DOHH2 (cell line): ENCODE data around the gene KSR1.

ENCODE experiments used
- EZH2phosphoT487 ChIP-seq: fragments of 200-600 bp; sonication (generic); IDR thresholded peaks from 2 replicates; pipeline ENCODE4 v1.6.1; 2017; ENCODE audit warnings: borderline replicate concordance, mild to moderate bottlenecking, antibody characterized with exemption, low read length, moderate library complexity, mixed read lengths
- TF ChIP-seq, protein P1 (sequence below): fragments of 200-600 bp; sonication (generic); IDR thresholded peaks from one replicate; pipeline ENCODE4 v1.5.1; 2014; ENCODE audit warnings: antibody characterized with exemption, mild to moderate bottlenecking, low read depth, low read length; ENCODE audit not compliant: poor library complexity, severe bottlenecking

DNA sequence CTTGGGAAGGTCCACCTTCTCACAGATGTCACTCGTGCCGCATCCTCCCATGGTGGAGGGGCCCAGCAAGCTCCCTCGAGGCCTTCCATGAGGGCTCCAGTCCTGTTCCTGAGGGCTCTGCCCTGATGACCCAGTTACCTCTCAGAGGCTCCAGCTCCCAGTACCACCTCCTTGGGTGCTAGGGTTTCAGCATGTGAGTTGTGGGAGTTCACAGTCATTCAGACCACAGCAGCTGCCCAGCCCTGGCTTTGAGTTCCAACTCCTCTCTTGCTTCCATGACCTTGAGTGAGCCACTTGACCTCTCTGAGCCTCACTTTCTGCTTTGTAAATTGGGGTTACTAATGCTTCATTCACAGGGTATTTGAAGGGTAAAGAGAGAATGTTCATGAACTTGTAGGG, 137.6 kb downstream of the KSR1 start:
- TF ChIP-seq, protein P1, sequence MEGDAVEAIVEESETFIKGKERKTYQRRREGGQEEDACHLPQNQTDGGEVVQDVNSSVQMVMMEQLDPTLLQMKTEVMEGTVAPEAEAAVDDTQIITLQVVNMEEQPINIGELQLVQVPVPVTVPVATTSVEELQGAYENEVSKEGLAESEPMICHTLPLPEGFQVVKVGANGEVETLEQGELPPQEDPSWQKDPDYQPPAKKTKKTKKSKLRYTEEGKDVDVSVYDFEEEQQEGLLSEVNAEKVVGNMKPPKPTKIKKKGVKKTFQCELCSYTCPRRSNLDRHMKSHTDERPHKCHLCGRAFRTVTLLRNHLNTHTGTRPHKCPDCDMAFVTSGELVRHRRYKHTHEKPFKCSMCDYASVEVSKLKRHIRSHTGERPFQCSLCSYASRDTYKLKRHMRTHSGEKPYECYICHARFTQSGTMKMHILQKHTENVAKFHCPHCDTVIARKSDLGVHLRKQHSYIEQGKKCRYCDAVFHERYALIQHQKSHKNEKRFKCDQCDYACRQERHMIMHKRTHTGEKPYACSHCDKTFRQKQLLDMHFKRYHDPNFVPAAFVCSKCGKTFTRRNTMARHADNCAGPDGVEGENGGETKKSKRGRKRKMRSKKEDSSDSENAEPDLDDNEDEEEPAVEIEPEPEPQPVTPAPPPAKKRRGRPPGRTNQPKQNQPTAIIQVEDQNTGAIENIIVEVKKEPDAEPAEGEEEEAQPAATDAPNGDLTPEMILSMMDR = no peak
- no peak for TF ChIP-seq EZH2phosphoT487
